NT2/D1 (cell line): ENCODE data around the gene SH2D3C.
A peak's percentile ranks its signal among the peaks of the same experiment; 100 is the strongest.

Experiments used
- DNase-seq: peaks from one replicate; pipeline ENCODE4 v3.0.0-alpha.2; 2011; ENCODE audit warnings: low read depth, low spot score
- H3K27me3 ChIP-seq: 2 replicates; pipeline ENCODE4 v1.6.0; 2011; ENCODE audit warnings: mild to moderate bottlenecking; ENCODE audit not compliant: insufficient read length, insufficient read depth
- H3K36me3 ChIP-seq: 2 replicates; pipeline ENCODE4 v1.6.1; 2011; ENCODE audit warnings: mild to moderate bottlenecking, low read length, mixed read lengths; ENCODE audit not compliant: insufficient read depth, insufficient read length
- H3K4me1 ChIP-seq: 2 replicates; pipeline ENCODE4 v1.5.1; 2011; ENCODE audit not compliant: insufficient read depth, insufficient read length
- H3K4me3 ChIP-seq: 2 replicates; pipeline ENCODE4 v1.5.1; 2011; ENCODE audit warnings: low read depth; ENCODE audit not compliant: insufficient read length
- H3K9ac ChIP-seq: 2 replicates; pipeline ENCODE4 v1.6.0; 2011; ENCODE audit warnings: low read depth; ENCODE audit not compliant: insufficient read length
- H3K9me3 ChIP-seq: 2 replicates; pipeline ENCODE4 v1.5.1; 2011; ENCODE audit warnings: mild to moderate bottlenecking, low read length; ENCODE audit not compliant: insufficient read depth
- SUZ12 ChIP-seq: IDR thresholded peaks from 2 replicates; pipeline ENCODE4 v1.6.1; 2011; ENCODE audit not compliant: insufficient read length, insufficient read depth; ENCODE audit errors: extremely low read depth
- YY1 ChIP-seq: IDR thresholded peaks from 2 replicates; pipeline ENCODE4 v1.6.1; 2011; ENCODE audit not compliant: insufficient read length, insufficient read depth
- ZNF274 ChIP-seq: IDR thresholded peaks from 2 replicates; pipeline ENCODE4 v1.6.1; 2011; ENCODE audit warnings: mild to moderate bottlenecking, low read depth, low read length

SH2D3C gene

DNA sequence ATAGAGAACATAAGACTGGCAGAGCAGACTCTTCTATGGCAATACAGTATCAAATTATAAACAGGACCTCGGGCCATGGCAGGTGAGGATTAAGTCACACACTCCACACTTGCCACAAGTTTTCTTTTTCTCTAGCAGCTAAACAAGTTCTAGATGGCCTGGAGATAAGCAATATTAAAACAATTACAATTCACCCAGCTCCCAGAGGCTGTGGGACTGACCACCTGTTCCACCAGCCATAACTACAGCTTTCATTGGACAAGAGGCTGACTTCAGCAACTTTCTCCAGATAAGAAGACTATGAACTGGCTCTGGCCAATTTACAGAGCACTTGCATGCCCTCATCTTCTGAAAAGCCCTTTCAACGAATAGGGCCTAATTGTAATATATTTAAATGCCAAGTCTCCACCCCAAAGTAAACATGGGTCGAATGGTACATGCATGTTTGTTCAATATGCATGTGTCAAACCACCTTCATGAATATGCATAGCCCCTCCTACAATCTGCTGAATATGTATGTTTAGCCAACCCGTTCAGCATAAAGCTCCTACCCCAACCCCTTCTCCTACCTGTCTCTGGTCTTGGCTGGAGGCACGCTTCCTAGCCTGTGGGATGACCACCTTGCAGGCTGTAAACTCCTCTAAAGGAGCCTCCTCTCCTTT, 77.7 kb downstream of the SH2D3C start:
- peaks cover 7% of the 10 kb centered on the region for H3K4me1 ChIP-seq
- DNase-seq, result no peak
- TF ChIP-seq ZNF274, result no peak
- TF ChIP-seq YY1, result no peak
- no peak for TF ChIP-seq SUZ12
- no peaks in the 10 kb centered on the region for H3K9me3 ChIP-seq
- no peaks in the 10 kb centered on the region for H3K36me3 ChIP-seq
- no peak overlapping the region for H3K4me3 ChIP-seq
- H3K27me3 ChIP-seq, result no peaks in the 10 kb centered on the region
- H3K9ac ChIP-seq, result no peak overlapping the region

DNA sequence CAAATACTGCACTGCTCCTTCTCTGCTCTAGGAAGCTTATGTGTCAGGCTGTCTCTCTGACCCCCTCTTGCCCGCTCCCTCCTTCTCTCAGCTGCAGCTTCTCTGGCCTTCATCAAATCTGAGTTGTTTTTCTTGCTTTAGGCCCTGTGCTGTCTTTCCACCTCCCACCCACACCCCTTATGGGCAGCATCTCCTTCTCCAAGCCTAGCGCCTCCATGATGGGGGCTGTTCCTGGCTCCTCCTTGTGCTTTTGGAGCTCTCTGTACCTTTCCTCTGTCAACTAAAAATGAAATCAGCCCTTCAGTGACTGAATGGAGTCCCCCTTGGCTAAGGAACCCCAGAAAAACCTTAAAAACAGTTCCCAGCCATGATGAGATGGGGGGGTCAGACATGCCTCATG, 78.3 kb downstream of the SH2D3C start:
- Histone ChIP-seq H3K9ac (no peak overlapping the region), H3K9me3 (no peaks in the 10 kb centered on the region), H3K4me1 (peaks cover 2% of the 10 kb centered on the region), H3K4me3 (no peak overlapping the region), H3K27me3 (no peaks in the 10 kb centered on the region), H3K36me3 (no peaks in the 10 kb centered on the region)
- no peak for DNase-seq
- TF ChIP-seq SUZ12 (no peak), YY1 (no peak), ZNF274 (no peak)

DNA sequence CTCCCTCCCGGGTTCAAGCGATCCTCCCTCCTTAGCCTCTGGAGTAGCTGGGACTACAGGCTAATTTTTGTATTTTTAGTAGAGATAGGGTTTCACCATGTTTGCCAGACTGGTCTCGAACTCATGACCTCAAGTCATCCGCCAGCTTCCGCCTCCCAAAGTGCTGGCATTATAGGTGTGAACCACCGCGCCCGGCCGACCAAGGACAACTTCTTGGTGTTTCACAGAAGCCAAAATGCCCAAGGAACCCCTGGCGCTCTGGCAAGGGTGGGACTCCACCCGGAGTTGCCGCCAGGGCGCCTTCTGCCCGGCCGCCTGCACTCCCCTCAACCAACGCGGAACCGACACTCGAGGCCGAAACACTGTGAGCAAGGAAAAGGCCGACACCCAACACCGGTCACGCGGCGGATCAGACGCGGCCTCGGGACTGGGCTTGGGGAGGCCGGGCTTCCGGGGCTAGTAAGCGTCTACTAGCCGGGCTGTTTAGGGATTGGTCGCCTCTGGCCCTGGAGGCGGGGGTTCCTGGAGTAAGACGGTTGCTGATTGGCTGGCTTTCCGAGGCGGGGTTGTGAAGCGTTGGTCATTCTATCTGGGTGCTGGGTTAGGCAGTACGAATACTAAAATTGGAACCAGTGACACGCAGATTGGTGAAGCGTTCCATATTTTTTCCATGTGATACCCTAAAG, 79.3 kb downstream of the SH2D3C start:
- H3K9ac ChIP-seq, result peak overlapping the region; percentile 84
- no peaks in the 10 kb centered on the region for H3K27me3 ChIP-seq
- TF ChIP-seq ZNF274 (no peak), SUZ12 (no peak), YY1 (no peak)
- peak; percentile 95 for DNase-seq
- H3K9me3 ChIP-seq, result no peaks in the 10 kb centered on the region
- peak overlapping the region; percentile 56 for H3K4me3 ChIP-seq
- no peaks in the 10 kb centered on the region for H3K36me3 ChIP-seq
- no peaks in the 10 kb centered on the region for H3K4me1 ChIP-seq

DNA sequence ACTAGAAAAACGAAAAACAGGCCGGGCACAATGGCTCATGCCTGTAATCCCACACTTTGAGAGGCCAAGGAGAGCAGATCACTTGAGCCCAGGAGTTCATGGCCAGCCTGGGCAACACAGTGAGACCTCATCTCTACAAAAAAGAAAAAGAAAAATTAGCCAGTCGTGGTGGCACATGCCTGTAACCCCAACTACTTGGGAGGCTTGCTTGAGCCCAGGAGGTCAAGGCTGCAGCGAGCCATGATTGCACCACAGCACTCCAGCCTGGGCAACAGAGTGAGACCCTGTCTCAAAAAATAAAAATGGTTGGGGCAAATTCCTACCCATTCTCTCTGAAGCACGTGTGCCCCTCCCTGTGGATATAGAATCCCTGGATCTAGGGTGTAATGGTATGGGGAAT, 80.1 kb downstream of the SH2D3C start:
- no peaks in the 10 kb centered on the region for H3K9me3 ChIP-seq
- TF ChIP-seq YY1, result no peak
- no peak for TF ChIP-seq ZNF274
- no peak for TF ChIP-seq SUZ12
- H3K4me1 ChIP-seq, result no peaks in the 10 kb centered on the region
- no peak overlapping the region for H3K4me3 ChIP-seq
- DNase-seq, result no peak
- no peaks in the 10 kb centered on the region for H3K27me3 ChIP-seq
- no peaks in the 10 kb centered on the region for H3K36me3 ChIP-seq
- peak overlapping the region; percentile 84 for H3K9ac ChIP-seq

- TF ChIP-seq ZNF274 (no peak), SUZ12 (no peak)
- DNase-seq, result no peak
- Histone ChIP-seq H3K4me1 (no peaks in the 10 kb centered on the region), H3K36me3 (no peaks in the 10 kb centered on the region), H3K4me3 (no peak overlapping the region), H3K9me3 (no peaks in the 10 kb centered on the region), H3K27me3 (no peaks in the 10 kb centered on the region), H3K9ac (no peak overlapping the region)
Measured at GRCh38 chr9:127697575-127697974, 80.9 kb downstream of the SH2D3C start.

- H3K9ac ChIP-seq, result no peak overlapping the region
- 0 out of 2 replicates have a peak, but pooled peaks cover 3% of the 10 kb centered on the region for H3K9me3 ChIP-seq
- no peaks in the 10 kb centered on the region for H3K27me3 ChIP-seq
- TF ChIP-seq SUZ12 (no peak), ZNF274 (no peak), YY1 (no peak)
- DNase-seq, result no peak
- H3K4me1 ChIP-seq, result no peaks in the 10 kb centered on the region
- no peak overlapping the region for H3K4me3 ChIP-seq
- H3K36me3 ChIP-seq, result peaks cover 7% of the 10 kb centered on the region
Measured at GRCh38 chr9:127694890-127695720, 83.4 kb downstream of the SH2D3C start.

DNA sequence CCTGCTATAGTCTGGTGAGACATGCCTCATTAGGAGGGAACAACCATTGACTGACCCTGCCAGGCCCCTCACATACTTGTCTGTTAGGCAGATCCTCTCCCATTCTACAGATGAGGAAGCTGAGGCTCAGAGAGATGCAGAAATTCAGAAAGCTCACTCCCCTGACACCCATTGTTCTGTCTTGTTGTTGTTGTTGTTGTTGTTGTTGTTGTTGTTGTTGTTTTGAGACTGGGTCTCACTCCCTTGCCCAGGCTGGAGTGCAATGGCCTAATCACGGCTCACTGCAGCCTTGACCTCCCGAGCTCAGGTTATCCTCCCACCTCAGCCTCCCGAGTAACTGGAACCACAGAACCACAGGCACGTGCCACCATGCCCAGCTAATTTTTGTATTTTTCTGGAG, 84.8 kb downstream of the SH2D3C start:
- Histone ChIP-seq H3K27me3 (no peaks in the 10 kb centered on the region), H3K9ac (no peak overlapping the region), H3K4me3 (no peak overlapping the region), H3K36me3 (peaks cover 7% of the 10 kb centered on the region), H3K4me1 (no peaks in the 10 kb centered on the region), H3K9me3 (peaks cover 15% of the 10 kb centered on the region; the same call in 1 of the 2 replicates)
- no peak for DNase-seq
- TF ChIP-seq SUZ12 (no peak), ZNF274 (no peak), YY1 (no peak)
